ENCODE data around the gene DDX46.

The DDX46 gene

GRCh38 chr5:134772461-134773125, 14.0 kb downstream of the DDX46 start:
- in situ Hi-C loops (cut with MboI; ENCODE audit: low pct_unique_long_range_greater_than_20kb, low sequenced_read_pairs), result no loop called here
- no peak for DNase-seq

GRCh38 chr5:134777366-134777765, 18.8 kb downstream of the DDX46 start:
- DNase-seq, result peak; percentile 27
- in situ Hi-C loops (cut with MboI; ENCODE audit: low pct_unique_long_range_greater_than_20kb, low sequenced_read_pairs), result no loop called here

GRCh38 chr5:134784241-134784920, 25.8 kb downstream of the DDX46 start:
- in situ Hi-C loops (cut with MboI; ENCODE audit: low pct_unique_long_range_greater_than_20kb, low sequenced_read_pairs), result no loop called here
- DNase-seq, result peak; percentile 24

GRCh38 chr5:134784946-134785620, 26.5 kb downstream of the DDX46 start:
- DNase-seq, result no peak
- in situ Hi-C loops (cut with MboI; ENCODE audit: low pct_unique_long_range_greater_than_20kb, low sequenced_read_pairs), result no loop called here

- DNase-seq, result no peak
- in situ Hi-C loops (cut with MboI; ENCODE audit: low pct_unique_long_range_greater_than_20kb, low sequenced_read_pairs), result no loop called here
These were observed 29.1 kb downstream of the DDX46 start for GRCh38 chr5:134787692-134788091.

- no peak for DNase-seq
- in situ Hi-C loops (cut with MboI; ENCODE audit: low pct_unique_long_range_greater_than_20kb, low sequenced_read_pairs), result no loop called here
These were observed 33.0 kb downstream of the DDX46 start for GRCh38 chr5:134791580-134791979.

GRCh38 chr5:134792286-134792685, 33.7 kb downstream of the DDX46 start:
- in situ Hi-C loops (cut with MboI; ENCODE audit: low pct_unique_long_range_greater_than_20kb, low sequenced_read_pairs), result no loop called here

GRCh38 chr5:134793111-134793510, 34.5 kb downstream of the DDX46 start:
- in situ Hi-C loops (cut with MboI; ENCODE audit: low pct_unique_long_range_greater_than_20kb, low sequenced_read_pairs), result no loop called here

More at GRCh38 chr5:134792286-134792685, 33.7 kb downstream of the DDX46 start:
- no peak for DNase-seq

GRCh38 chr5:134794082-134794481, 35.5 kb downstream of the DDX46 start:
- in situ Hi-C loops (cut with MboI; ENCODE audit: low pct_unique_long_range_greater_than_20kb, low sequenced_read_pairs), result no loop called here
- no peak for DNase-seq

More at GRCh38 chr5:134793111-134793510, 34.5 kb downstream of the DDX46 start:
- DNase-seq, result no peak

- no peak for DNase-seq
- in situ Hi-C loops (cut with MboI; ENCODE audit: low pct_unique_long_range_greater_than_20kb, low sequenced_read_pairs), result no loop called here
These were observed 36.2 kb downstream of the DDX46 start for GRCh38 chr5:134794819-134795218.

GRCh38 chr5:134798468-134798867, 39.9 kb downstream of the DDX46 start:
- DNase-seq, result no peak
- in situ Hi-C loops (cut with MboI; ENCODE audit: low pct_unique_long_range_greater_than_20kb, low sequenced_read_pairs), result no loop called here

- in situ Hi-C loops (cut with MboI; ENCODE audit: low pct_unique_long_range_greater_than_20kb, low sequenced_read_pairs), result no loop called here
- no peak for DNase-seq
These were observed 45.2 kb downstream of the DDX46 start for GRCh38 chr5:134803821-134804220.

- in situ Hi-C loops (cut with MboI; ENCODE audit: low pct_unique_long_range_greater_than_20kb, low sequenced_read_pairs), result no loop called here
- peak; percentile 43 for DNase-seq
These were observed 54.8 kb downstream of the DDX46 start for GRCh38 chr5:134813407-134813806.

GRCh38 chr5:134813827-134814226, 55.2 kb downstream of the DDX46 start:
- peak; percentile 75 for DNase-seq
- in situ Hi-C loops (cut with MboI; ENCODE audit: low pct_unique_long_range_greater_than_20kb, low sequenced_read_pairs), result no loop called here

- DNase-seq, result no peak
- in situ Hi-C loops (cut with MboI; ENCODE audit: low pct_unique_long_range_greater_than_20kb, low sequenced_read_pairs), result no loop called here
These were observed 58.4 kb downstream of the DDX46 start for GRCh38 chr5:134817006-134817405.

- in situ Hi-C loops (cut with MboI; ENCODE audit: low pct_unique_long_range_greater_than_20kb, low sequenced_read_pairs), result no loop called here
These were observed 60.2 kb downstream of the DDX46 start for GRCh38 chr5:134818776-134819175.

GRCh38 chr5:134819407-134819963, 60.9 kb downstream of the DDX46 start:
- in situ Hi-C loops (cut with MboI; ENCODE audit: low pct_unique_long_range_greater_than_20kb, low sequenced_read_pairs), result no loop called here

More at GRCh38 chr5:134818776-134819175, 60.2 kb downstream of the DDX46 start:
- no peak for DNase-seq

GRCh38 chr5:134821841-134822240, 63.3 kb downstream of the DDX46 start:
- in situ Hi-C loops (cut with MboI; ENCODE audit: low pct_unique_long_range_greater_than_20kb, low sequenced_read_pairs), result no loop called here
- DNase-seq, result no peak

More at GRCh38 chr5:134819407-134819963, 60.9 kb downstream of the DDX46 start:
- DNase-seq, result no peak

GRCh38 chr5:134824681-134825080, 66.1 kb downstream of the DDX46 start:
- in situ Hi-C loops (cut with MboI; ENCODE audit: low pct_unique_long_range_greater_than_20kb, low sequenced_read_pairs), result no loop called here
- DNase-seq, result no peak

- DNase-seq, result no peak
- in situ Hi-C loops (cut with MboI; ENCODE audit: low pct_unique_long_range_greater_than_20kb, low sequenced_read_pairs), result no loop called here
These were observed 66.6 kb downstream of the DDX46 start for GRCh38 chr5:134825212-134825611.
